Mesendoderm (in vitro differentiated cells): ENCODE measurements around the gene TMEM174.
A peak's percentile ranks its signal among the peaks of the same experiment; 100 is the strongest.

Experiments
- DNase-seq: peaks from one replicate; pipeline ENCODE4 v3.0.0; 2013
- H2AK5ac ChIP-seq: 2 replicates; pipeline ENCODE4 v1.6.1; 2013; ENCODE audit warnings: low read length, inconsistent platforms
- H2BK120ac ChIP-seq: 2 replicates; pipeline ENCODE4 v1.6.1; 2013; ENCODE audit warnings: low read depth, mild to moderate bottlenecking, low read length, moderate library complexity, mixed read lengths
- H2BK15ac ChIP-seq: replicated peaks from 2 replicates; pipeline ENCODE4 v1.6.1; 2013; ENCODE audit warnings: low read depth, mild to moderate bottlenecking, moderate library complexity
- H2BK5ac ChIP-seq: 2 replicates; pipeline ENCODE4 v1.6.1; 2013; ENCODE audit warnings: low read length, inconsistent platforms
- H3K18ac ChIP-seq: 2 replicates; pipeline ENCODE4 v1.6.1; 2013; ENCODE audit warnings: mild to moderate bottlenecking, low read length, mixed read lengths
- H3K23ac ChIP-seq: one replicate; pipeline ENCODE4 v1.6.1; 2013; ENCODE audit warnings: low read length
- H3K27ac ChIP-seq: 2 replicates; pipeline ENCODE4 v1.5.1; 2013; ENCODE audit warnings: low read depth, mild to moderate bottlenecking, inconsistent platforms, low read length, moderate library complexity
- H3K27me3 ChIP-seq: 2 replicates; pipeline ENCODE4 v1.6.1; 2013; ENCODE audit warnings: low read length, control low read depth, mild to moderate bottlenecking, inconsistent platforms; ENCODE audit not compliant: insufficient read depth, poor library complexity
- H3K36me3 ChIP-seq: 2 replicates; pipeline ENCODE4 v1.6.1; 2013; ENCODE audit warnings: low read length, inconsistent platforms; ENCODE audit not compliant: control insufficient read depth, insufficient read depth
- H3K4ac ChIP-seq: one replicate; pipeline ENCODE4 v1.6.1; 2013; ENCODE audit warnings: low read depth, mild to moderate bottlenecking, low read length, moderate library complexity
- H3K4me1 ChIP-seq: 2 replicates; pipeline ENCODE4 v1.6.1; 2013; ENCODE audit warnings: low read depth, low read length, inconsistent platforms; ENCODE audit not compliant: control insufficient read depth
- H3K4me2 ChIP-seq: 2 replicates; pipeline ENCODE4 v1.6.1; 2013; ENCODE audit warnings: low read length
- H3K4me3 ChIP-seq: 2 replicates; pipeline ENCODE4 v1.5.1; 2013; ENCODE audit warnings: mild to moderate bottlenecking, low read length
- H3K56ac ChIP-seq: one replicate; pipeline ENCODE4 v1.6.1; 2013; ENCODE audit warnings: low read length
- H3K79me1 ChIP-seq: 2 replicates; pipeline ENCODE4 v1.6.1; 2013; ENCODE audit warnings: low read length, inconsistent platforms
- H3K79me2 ChIP-seq: 2 replicates; pipeline ENCODE4 v1.6.1; 2013; ENCODE audit warnings: mild to moderate bottlenecking, low read length; ENCODE audit not compliant: control insufficient read depth, insufficient read depth
- H3K9ac ChIP-seq: 2 replicates; pipeline ENCODE4 v1.6.1; 2013; ENCODE audit warnings: low read length, inconsistent platforms
- H4K5ac ChIP-seq: one replicate; pipeline ENCODE4 v1.6.1; 2013; ENCODE audit warnings: low read length
- H4K8ac ChIP-seq: one replicate; pipeline ENCODE4 v1.6.1; 2013; ENCODE audit warnings: low read depth, mild to moderate bottlenecking, control low read depth, low read length, moderate library complexity
- WGBS: extraction: QIAGEN DNeasy Blood & Tissue Kit; methylation state at CpG from one replicate; pipeline ENCODE4 v1.1.7; 2013; ENCODE audit warnings: low lambda C conversion rate, missing lambda C conversion rate; ENCODE audit not compliant: insufficient coverage; ENCODE audit errors: extremely low coverage; 5-methylcytosine and 5-hydroxymethylcytosine counted together

TMEM174 gene

GRCh38 chr5:73189871-73190376, 16.9 kb downstream of the TMEM174 start:
- H3K79me2 ChIP-seq, result no peaks in the 10 kb centered on the region
- H3K79me1 ChIP-seq, result no peaks in the 10 kb centered on the region
- H2BK120ac ChIP-seq, result no peak overlapping the region
- no peak overlapping the region for H4K8ac ChIP-seq
- peak overlapping the region; percentile 52 for H3K56ac ChIP-seq
- H3K4me1 ChIP-seq, result no peaks in the 10 kb centered on the region
- WGBS, result no CpG with 5 or more reads among the region's 6 CpGs
- no peaks in the 10 kb centered on the region for H3K27me3 ChIP-seq
- no peak overlapping the region for H3K4ac ChIP-seq
- no peaks in the 10 kb centered on the region for H3K36me3 ChIP-seq
- H3K23ac ChIP-seq, result no peak overlapping the region
- H2BK5ac ChIP-seq, result no peak overlapping the region
- no peak overlapping the region for H4K5ac ChIP-seq
- no peak overlapping the region for H2BK15ac ChIP-seq
- H3K18ac ChIP-seq, result peak overlapping the region; percentile 25
- DNase-seq, result peak; percentile 69
- H3K4me3 ChIP-seq, result no peak overlapping the region
- H3K27ac ChIP-seq, result no peak overlapping the region
- H3K4me2 ChIP-seq, result no peak overlapping the region
- no peak overlapping the region for H2AK5ac ChIP-seq
- H3K9ac ChIP-seq, result no peak overlapping the region

- H3K36me3 ChIP-seq, result no peaks in the 10 kb centered on the region
- H3K9ac ChIP-seq, result no peak overlapping the region
- no peak overlapping the region for H3K4ac ChIP-seq
- H3K27me3 ChIP-seq, result no peaks in the 10 kb centered on the region
- no peak overlapping the region for H2BK120ac ChIP-seq
- H3K79me1 ChIP-seq, result no peaks in the 10 kb centered on the region
- H3K4me1 ChIP-seq, result no peaks in the 10 kb centered on the region
- no peaks in the 10 kb centered on the region for H3K79me2 ChIP-seq
- no peak for DNase-seq
- no peak overlapping the region for H2BK15ac ChIP-seq
- no peak overlapping the region for H4K5ac ChIP-seq
- H3K27ac ChIP-seq, result no peak overlapping the region
- WGBS, result no CpG with 5 or more reads among the region's 4 CpGs
- no peak overlapping the region for H4K8ac ChIP-seq
- H3K56ac ChIP-seq, result no peak overlapping the region
- H2AK5ac ChIP-seq, result no peak overlapping the region
- no peak overlapping the region for H3K4me2 ChIP-seq
- no peak overlapping the region for H3K4me3 ChIP-seq
- H3K23ac ChIP-seq, result no peak overlapping the region
- H2BK5ac ChIP-seq, result no peak overlapping the region
- H3K18ac ChIP-seq, result no peak overlapping the region
Measured at GRCh38 chr5:73192370-73192769, 19.4 kb downstream of the TMEM174 start.

GRCh38 chr5:73193592-73193991, 20.6 kb downstream of the TMEM174 start:
- Histone ChIP-seq H3K79me1 (no peaks in the 10 kb centered on the region), H3K4me1 (no peaks in the 10 kb centered on the region), H3K4me3 (no peak overlapping the region), H3K9ac (no peak overlapping the region), H2BK5ac (no peak overlapping the region), H2AK5ac (no peak overlapping the region), H3K27me3 (no peaks in the 10 kb centered on the region), H3K79me2 (no peaks in the 10 kb centered on the region), H2BK120ac (no peak overlapping the region), H3K18ac (no peak overlapping the region), H3K4ac (no peak overlapping the region), H3K27ac (no peak overlapping the region), H4K5ac (no peak overlapping the region), H3K36me3 (no peaks in the 10 kb centered on the region), H4K8ac (no peak overlapping the region), H3K56ac (no peak overlapping the region), H2BK15ac (no peak overlapping the region), H3K4me2 (no peak overlapping the region), H3K23ac (no peak overlapping the region)
- DNase-seq, result no peak
- WGBS, result no CpG with 5 or more reads among the region's 4 CpGs

GRCh38 chr5:73196201-73196600, 23.2 kb downstream of the TMEM174 start:
- Histone ChIP-seq H3K4me3 (no peak overlapping the region), H2BK5ac (no peak overlapping the region), H4K5ac (no peak overlapping the region), H3K79me2 (no peaks in the 10 kb centered on the region), H3K56ac (no peak overlapping the region), H2AK5ac (no peak overlapping the region), H2BK120ac (no peak overlapping the region), H3K18ac (no peak overlapping the region), H3K4ac (no peak overlapping the region), H3K36me3 (no peaks in the 10 kb centered on the region), H3K4me2 (no peak overlapping the region), H2BK15ac (no peak overlapping the region), H3K27ac (no peak overlapping the region), H3K4me1 (no peaks in the 10 kb centered on the region), H4K8ac (no peak overlapping the region), H3K9ac (no peak overlapping the region), H3K27me3 (no peaks in the 10 kb centered on the region), H3K79me1 (no peaks in the 10 kb centered on the region), H3K23ac (no peak overlapping the region)
- no peak for DNase-seq
- no CpG with 5 or more reads among the region's 1 CpG for WGBS

GRCh38 chr5:73197637-73198257, 24.8 kb downstream of the TMEM174 start:
- WGBS, result no CpG with 5 or more reads among the region's 8 CpGs
- Histone ChIP-seq H3K4me1 (no peaks in the 10 kb centered on the region), H3K79me1 (no peaks in the 10 kb centered on the region), H3K23ac (no peak overlapping the region), H3K79me2 (no peaks in the 10 kb centered on the region), H2BK5ac (no peak overlapping the region), H4K5ac (no peak overlapping the region), H3K56ac (no peak overlapping the region), H3K4me3 (no peak overlapping the region), H3K27ac (no peak overlapping the region), H2BK15ac (no peak overlapping the region), H2AK5ac (no peak overlapping the region), H2BK120ac (no peak overlapping the region), H3K9ac (no peak overlapping the region), H3K4ac (no peak overlapping the region), H3K36me3 (no peaks in the 10 kb centered on the region), H3K4me2 (no peak overlapping the region), H3K18ac (no peak overlapping the region), H4K8ac (no peak overlapping the region), H3K27me3 (no peaks in the 10 kb centered on the region)
- no peak for DNase-seq
